ENCODE measurements around the gene FRMD4A. TPM values are rescaled to one million over a fixed set of nuclear protein-coding genes. Genes with fewer than 3 reads are reported as not detected.

FRMD4A gene
- total RNA-seq, 1 donor from 2014 or later: 20.2 TPM

DNA sequence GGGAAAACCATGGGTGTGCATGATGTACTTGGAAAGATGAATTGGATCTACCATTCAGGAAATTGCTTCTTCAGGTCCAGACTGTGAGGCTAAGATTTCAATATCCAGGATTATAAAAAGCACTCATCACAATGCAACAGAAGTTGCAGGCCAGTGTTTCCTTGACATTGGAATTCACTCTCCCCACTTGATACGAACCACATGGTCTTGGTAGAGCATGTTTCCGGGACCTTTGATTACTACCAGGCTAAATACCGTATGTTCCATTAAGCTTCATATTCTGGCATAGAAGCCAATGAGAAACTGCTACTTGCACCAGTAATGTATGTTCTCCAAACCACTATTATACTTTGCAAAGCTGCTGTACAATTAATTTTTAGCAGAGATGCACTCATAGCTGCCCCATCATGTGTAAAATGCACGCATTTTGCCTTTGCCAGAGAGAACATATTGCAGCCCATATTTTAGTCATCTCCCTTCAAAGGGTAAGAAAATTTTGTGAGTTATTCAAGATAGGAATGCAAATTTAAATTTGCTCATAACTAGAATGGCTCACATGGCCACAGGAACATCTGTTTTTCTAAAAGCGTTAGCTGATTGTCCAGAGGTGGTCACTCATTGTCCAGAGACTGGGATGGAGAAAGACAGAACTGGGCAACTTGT lies 8.1 kb downstream of the FRMD4A start:
- no peak for DNase-seq (ENCODE audit: low spot score)
- no peak overlapping the region for H3K9ac ChIP-seq
- H3K9me3 Mint-ChIP-seq: no peaks in the 10 kb centered on the region
- no peaks in the 10 kb centered on the region for H3K79me2 ChIP-seq (ENCODE audit: low read depth)
- no peak overlapping the region for H3K4me2 ChIP-seq
- no peak overlapping the region for H3K27ac ChIP-seq
- H3K27ac Mint-ChIP-seq: no peak overlapping the region
- H3K27me3 ChIP-seq: no peaks in the 10 kb centered on the region
- H2AFZ ChIP-seq (replicated peaks): no peak overlapping the region
- TF ChIP-seq CTCF (IDR thresholded peaks at IDR 0.05) (no peak), EZH2 (IDR thresholded peaks at IDR 0.05) (no peak), EZH2phosphoT487 (IDR thresholded peaks at IDR 0.05) (no peak)
- H3K4me3 ChIP-seq: no peak overlapping the region
- H3K9me3 ChIP-seq (ENCODE audit: low read depth): no peaks in the 10 kb centered on the region
- H3K4me1 Mint-ChIP-seq: peaks cover 2% of the 10 kb centered on the region
- no peaks in the 10 kb centered on the region for H3K4me1 ChIP-seq
- no peaks in the 10 kb centered on the region for H4K20me1 ChIP-seq (ENCODE audit: low read depth)
- no peaks in the 10 kb centered on the region for H3K36me3 ChIP-seq
- no peaks in the 10 kb centered on the region for H3K36me3 Mint-ChIP-seq
- H3K4me3 Mint-ChIP-seq: no peak overlapping the region
- H3K27me3 Mint-ChIP-seq (ENCODE audit: insufficient read depth, low read depth): peaks cover 7% of the 10 kb centered on the region
- H3F3A ChIP-seq (ENCODE audit: low read depth): no peaks in the 10 kb centered on the region

DNA sequence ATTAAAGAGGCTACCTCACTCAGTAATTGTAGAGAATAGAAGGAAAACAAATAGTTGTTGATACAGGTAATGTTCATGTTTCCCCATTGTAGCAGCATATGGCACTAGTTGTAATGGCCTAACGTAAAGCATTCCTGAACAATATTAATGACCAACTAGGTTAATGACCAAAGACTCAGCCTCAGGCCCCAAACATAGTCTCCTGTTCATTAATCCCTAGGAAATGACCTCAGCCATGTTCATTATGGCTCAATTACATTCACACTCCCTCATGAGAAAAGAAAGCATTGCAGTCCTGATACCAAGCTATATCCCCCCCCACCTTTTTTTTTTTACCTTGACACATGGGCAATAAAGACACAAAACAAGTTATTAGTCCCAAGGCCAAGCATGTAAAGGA lies 12.7 kb downstream of the FRMD4A start:
- no peaks in the 10 kb centered on the region for H4K20me1 ChIP-seq (ENCODE audit: low read depth)
- no peaks in the 10 kb centered on the region for H3K36me3 ChIP-seq

GRCh38 chr10:14312014-14312413 lies 18.7 kb downstream of the FRMD4A start:
- Mint-ChIP-seq H3K4me1 (peaks cover 12% of the 10 kb centered on the region), H3K9me3 (no peaks in the 10 kb centered on the region), H3K27ac (no peak overlapping the region), H3K36me3 (no peaks in the 10 kb centered on the region), H3K27me3 (ENCODE audit: insufficient read depth, low read depth) (peaks cover 3% of the 10 kb centered on the region), H3K4me3 (no peak overlapping the region)
- Histone ChIP-seq H3K4me2 (no peak overlapping the region), H3K79me2 (ENCODE audit: low read depth) (no peaks in the 10 kb centered on the region), H3K9ac (no peak overlapping the region), H3K9me3 (ENCODE audit: low read depth) (no peaks in the 10 kb centered on the region), H4K20me1 (ENCODE audit: low read depth) (no peaks in the 10 kb centered on the region), H3K4me1 (peaks cover 12% of the 10 kb centered on the region), H3K27me3 (no peaks in the 10 kb centered on the region), H3K27ac (no peak overlapping the region), H3K36me3 (no peaks in the 10 kb centered on the region), H3F3A (ENCODE audit: low read depth) (no peaks in the 10 kb centered on the region), H2AFZ (replicated peaks) (no peak overlapping the region), H3K4me3 (no peak overlapping the region)
- TF ChIP-seq CTCF (IDR thresholded peaks at IDR 0.05) (no peak), EZH2 (IDR thresholded peaks at IDR 0.05) (no peak), EZH2phosphoT487 (IDR thresholded peaks at IDR 0.05) (no peak)
- DNase-seq (ENCODE audit: low spot score): no peak

More for the DNA sequence above, 12.7 kb downstream of the FRMD4A start:
- Histone ChIP-seq H3K9me3 (ENCODE audit: low read depth) (no peaks in the 10 kb centered on the region), H3K4me3 (no peak overlapping the region), H3K27ac (no peak overlapping the region), H2AFZ (replicated peaks) (no peak overlapping the region), H3K79me2 (ENCODE audit: low read depth) (no peaks in the 10 kb centered on the region), H3F3A (ENCODE audit: low read depth) (no peaks in the 10 kb centered on the region), H3K4me1 (no peaks in the 10 kb centered on the region), H3K27me3 (no peaks in the 10 kb centered on the region), H3K9ac (no peak overlapping the region), H3K4me2 (no peak overlapping the region)
- no peaks in the 10 kb centered on the region for H3K4me1 Mint-ChIP-seq
- H3K9me3 Mint-ChIP-seq: no peaks in the 10 kb centered on the region
- H3K36me3 Mint-ChIP-seq: no peaks in the 10 kb centered on the region
- TF ChIP-seq EZH2 (IDR thresholded peaks at IDR 0.05): no peak
- DNase-seq (ENCODE audit: low spot score): no peak
- peaks cover 3% of the 10 kb centered on the region for H3K27me3 Mint-ChIP-seq (ENCODE audit: insufficient read depth, low read depth)
- no peak overlapping the region for H3K4me3 Mint-ChIP-seq
- H3K27ac Mint-ChIP-seq: no peak overlapping the region

GRCh38 chr10:14311206-14311957 lies 19.3 kb downstream of the FRMD4A start:
- H3K4me1 ChIP-seq: peaks cover 12% of the 10 kb centered on the region
- Mint-ChIP-seq H3K4me1 (peaks cover 12% of the 10 kb centered on the region), H3K36me3 (no peaks in the 10 kb centered on the region), H3K27me3 (ENCODE audit: insufficient read depth, low read depth) (peaks cover 3% of the 10 kb centered on the region), H3K4me3 (no peak overlapping the region), H3K9me3 (no peaks in the 10 kb centered on the region), H3K27ac (no peak overlapping the region)
- H3K36me3 ChIP-seq: no peaks in the 10 kb centered on the region
- no peak for TF ChIP-seq EZH2phosphoT487 (IDR thresholded peaks at IDR 0.05)
- no peak for TF ChIP-seq CTCF (IDR thresholded peaks at IDR 0.05)
- TF ChIP-seq EZH2 (IDR thresholded peaks at IDR 0.05): no peak
- H3K9me3 ChIP-seq (ENCODE audit: low read depth): no peaks in the 10 kb centered on the region
- no peak overlapping the region for H2AFZ ChIP-seq (replicated peaks)
- H3K4me3 ChIP-seq: no peak overlapping the region
- no peaks in the 10 kb centered on the region for H3F3A ChIP-seq (ENCODE audit: low read depth)
- H4K20me1 ChIP-seq (ENCODE audit: low read depth): no peaks in the 10 kb centered on the region
- no peak overlapping the region for H3K27ac ChIP-seq
- H3K4me2 ChIP-seq: no peak overlapping the region
- H3K27me3 ChIP-seq: no peaks in the 10 kb centered on the region
- no peak overlapping the region for H3K9ac ChIP-seq
- DNase-seq (ENCODE audit: low spot score): no peak
- H3K79me2 ChIP-seq (ENCODE audit: low read depth): no peaks in the 10 kb centered on the region

Data from neural progenitor cell (in vitro differentiated cells).